ENCODE measurements around the gene DBP. TPM values are rescaled to one million over a fixed set of nuclear protein-coding genes. Genes with fewer than 3 reads are reported as not detected.

Gene DBP
- total and polyA plus RNA-seq, 11 donors: 1.4 to 34.2 (median 11.6) TPM

DNA sequence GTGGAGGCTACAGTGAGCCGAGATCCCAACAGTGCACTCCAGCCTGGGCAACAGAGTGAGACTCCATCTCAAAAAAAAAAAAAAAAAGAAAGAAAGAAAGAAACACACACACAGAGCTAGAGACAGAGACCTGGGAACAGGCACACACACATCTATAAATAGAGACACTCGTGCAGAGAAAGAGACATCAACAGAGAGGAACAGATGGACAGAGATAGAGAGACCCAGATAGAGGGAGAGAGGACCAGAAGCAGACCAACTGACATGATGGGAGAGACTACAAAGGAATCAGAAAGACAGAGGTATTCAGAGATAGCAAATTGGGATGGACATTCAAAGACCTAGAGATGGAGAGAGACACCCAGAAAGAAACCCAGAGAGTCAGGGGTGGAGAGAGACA, 11.0 kb upstream of the DBP start:
- intact Hi-C loops (cut with DNase I): loop anchor here (5.0 to 10.0 kb wide), 10 partner anchors 67 to 327 kb away; partner anchors contain the start of genes HSD17B14 (in 6 of the 10), MAMSTR (in 2 of the 10) and FTL (in 1 of the 10)
- H3K4me1 ChIP-seq: peaks cover 0 to 29% (median 13%) of the 10 kb centered on the region in 12 donors
- H3K4me3 ChIP-seq: no peak overlapping the region
- TF ChIP-seq POLR2A (IDR thresholded peaks at IDR 0.05): no peak
- TF ChIP-seq, protein P1, sequence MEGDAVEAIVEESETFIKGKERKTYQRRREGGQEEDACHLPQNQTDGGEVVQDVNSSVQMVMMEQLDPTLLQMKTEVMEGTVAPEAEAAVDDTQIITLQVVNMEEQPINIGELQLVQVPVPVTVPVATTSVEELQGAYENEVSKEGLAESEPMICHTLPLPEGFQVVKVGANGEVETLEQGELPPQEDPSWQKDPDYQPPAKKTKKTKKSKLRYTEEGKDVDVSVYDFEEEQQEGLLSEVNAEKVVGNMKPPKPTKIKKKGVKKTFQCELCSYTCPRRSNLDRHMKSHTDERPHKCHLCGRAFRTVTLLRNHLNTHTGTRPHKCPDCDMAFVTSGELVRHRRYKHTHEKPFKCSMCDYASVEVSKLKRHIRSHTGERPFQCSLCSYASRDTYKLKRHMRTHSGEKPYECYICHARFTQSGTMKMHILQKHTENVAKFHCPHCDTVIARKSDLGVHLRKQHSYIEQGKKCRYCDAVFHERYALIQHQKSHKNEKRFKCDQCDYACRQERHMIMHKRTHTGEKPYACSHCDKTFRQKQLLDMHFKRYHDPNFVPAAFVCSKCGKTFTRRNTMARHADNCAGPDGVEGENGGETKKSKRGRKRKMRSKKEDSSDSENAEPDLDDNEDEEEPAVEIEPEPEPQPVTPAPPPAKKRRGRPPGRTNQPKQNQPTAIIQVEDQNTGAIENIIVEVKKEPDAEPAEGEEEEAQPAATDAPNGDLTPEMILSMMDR (IDR thresholded peaks at IDR 0.05): no peak
- H3K27ac ChIP-seq: no peak overlapping the region
- H3K36me3 ChIP-seq: no peaks in the 10 kb centered on the region
- WGBS, 4 donors: 54 to 67% (median 59%) methylated on average over 2 of the region's 2 CpGs
- ATAC-seq: no peak
- DNase-seq: no peak
- H3K9me3 ChIP-seq: no peaks in the 10 kb centered on the region
- no peaks in the 10 kb centered on the region for H3K27me3 ChIP-seq

DNA sequence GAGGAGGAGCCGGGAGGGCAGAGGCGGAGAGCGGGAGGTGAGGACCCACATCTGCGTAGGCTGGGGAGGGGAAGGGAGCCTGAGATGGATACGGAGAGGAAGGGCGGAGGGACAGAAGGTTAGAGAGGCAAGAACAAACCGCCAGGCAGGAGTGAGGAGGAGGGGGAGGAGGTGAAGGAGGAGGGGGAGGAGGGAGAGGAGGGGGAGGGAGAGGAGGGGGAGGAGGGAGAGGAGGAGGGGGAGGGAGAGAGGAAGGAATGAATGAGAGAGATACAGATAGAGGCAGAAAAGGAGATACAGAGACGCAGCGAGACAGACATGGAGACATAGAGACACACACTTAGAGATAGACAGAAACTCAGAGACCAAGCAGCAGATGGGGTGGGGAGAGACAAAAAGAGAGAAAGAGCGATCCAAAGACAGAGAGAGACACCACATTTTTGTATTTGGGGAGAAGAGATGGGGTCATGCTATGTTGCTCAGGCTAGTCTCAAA, 9.6 kb upstream of the DBP start:
- ATAC-seq (no peak), DNase-seq (no peak)
- Histone ChIP-seq H3K9me3 (no peaks in the 10 kb centered on the region), H3K36me3 (no peaks in the 10 kb centered on the region), H3K4me3 (peak overlapping the region in 10 of 12 donors; percentile 54 to 69 (median 60)), H3K27ac (peak overlapping the region in 9 of 12 donors; percentile 56 to 89 (median 83)), H3K27me3 (no peaks in the 10 kb centered on the region), H3K4me1 (peaks cover 0 to 29% (median 13%) of the 10 kb centered on the region in 12 donors)
- intact Hi-C loops (cut with DNase I): loop anchor here (1.0 to 10.0 kb wide), 14 partner anchors 29 to 328 kb away; partner anchors contain the start of genes HSD17B14 (in 6 of the 10), MAMSTR (in 2 of the 10) and FTL (in 1 of the 10)
- TF ChIP-seq, protein P1 (IDR thresholded peaks at IDR 0.05): no peak
- TF ChIP-seq POLR2A (IDR thresholded peaks at IDR 0.05): no peak
- WGBS, 4 donors: 10 to 14% (median 12%) methylated on average over 7 to 10 of the region's 10 CpGs

DNA sequence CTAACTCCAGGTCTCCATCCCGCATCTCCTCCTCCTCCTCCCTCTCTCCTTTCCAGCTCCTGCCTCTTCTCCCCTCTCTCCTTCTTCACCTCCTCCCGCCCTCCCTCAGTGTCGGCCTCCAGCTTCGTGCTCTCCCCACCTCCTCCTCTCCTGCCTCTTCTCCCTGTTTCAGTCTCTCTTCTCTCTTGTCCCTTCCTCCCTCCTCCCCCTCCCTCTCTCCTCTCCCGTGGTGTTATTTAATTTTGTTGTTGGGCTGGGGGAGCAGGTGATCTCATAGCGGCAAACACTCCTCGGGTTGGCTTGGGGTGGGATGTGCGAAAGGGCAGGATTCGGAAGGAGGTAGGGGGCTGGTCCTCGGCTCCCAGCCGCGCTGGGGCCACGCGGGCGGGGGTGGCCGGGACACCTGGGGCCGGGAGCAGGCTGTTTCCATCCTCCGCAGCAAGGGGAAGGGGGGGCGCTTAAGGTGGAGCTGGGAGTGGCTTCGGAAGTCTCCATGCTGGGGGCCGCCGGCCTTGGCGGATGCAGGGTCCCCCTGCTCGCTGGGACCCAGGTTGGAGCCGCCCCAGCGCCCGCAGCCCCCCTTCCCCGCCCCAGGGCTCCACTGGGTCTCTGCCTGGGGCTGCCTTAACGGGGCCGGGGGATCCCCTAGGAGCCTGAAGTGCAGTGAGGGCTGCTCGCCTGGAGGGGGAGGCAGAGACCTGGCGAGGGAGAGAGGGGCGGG, 9.0 kb upstream of the DBP start, which contains the start of gene CA11:
TSS of gene CA11 (minus strand) at position 187 of the 721 bp plus-strand sequence. CDS start 555 bp downstream, outside the sequence.
- Histone ChIP-seq H3K9me3 (no peaks in the 10 kb centered on the region), H3K4me3 (peak within 1 kb of the TSS; percentile 2 to 69 (median 58)), H3K27me3 (no peaks in the 10 kb centered on the region), H3K27ac (peak within 1 kb of the TSS; percentile 56 to 91 (median 82)), H3K4me1 (peaks cover 0 to 29% (median 13%) of the 10 kb centered on the region in 12 donors), H3K36me3 (no peaks in the 10 kb centered on the region)
- WGBS, 4 donors: 0 to 3% (median 1%) methylated on average over 14 to 33 of the region's 33 CpGs
- peak; percentile 69 to 92 (median 92) for ATAC-seq
- intact Hi-C loops (cut with DNase I): loop anchor here (1.0 to 10.0 kb wide), 14 partner anchors 29 to 329 kb away; partner anchors contain the start of genes HSD17B14 (in 6 of the 10), MAMSTR (in 2 of the 10) and FTL (in 1 of the 10)
- peak; percentile 89 to 94 (median 91) for DNase-seq
- TF ChIP-seq, protein P1 (IDR thresholded peaks at IDR 0.05): peak; percentile 82 to 98 (median 90)
- no peak for TF ChIP-seq POLR2A (IDR thresholded peaks at IDR 0.05)

DNA sequence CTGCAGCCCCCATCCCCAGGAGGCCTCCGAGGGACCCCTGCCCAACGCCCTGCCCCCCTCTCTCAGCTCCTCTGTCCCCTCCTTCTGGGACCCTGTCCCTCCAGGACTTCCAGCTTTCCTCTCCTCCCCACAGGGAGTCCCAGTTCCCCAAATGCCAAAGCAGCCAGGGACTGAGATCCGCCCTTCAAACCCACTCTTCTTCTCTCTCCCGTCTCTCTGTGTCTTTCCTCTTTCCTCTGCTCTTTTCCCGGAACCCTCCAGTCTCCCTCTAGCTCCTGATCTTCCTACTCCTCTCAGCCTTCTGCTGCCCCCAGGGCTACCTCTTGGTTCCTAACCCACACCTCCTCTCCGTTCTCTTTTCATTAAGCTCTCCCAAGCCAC, 8.4 kb upstream of the DBP start:
- no peak for DNase-seq
- peak overlapping the region; percentile 56 to 91 (median 82) for H3K27ac ChIP-seq
- intact Hi-C loops (cut with DNase I): loop anchor here (5.0 to 10.0 kb wide), 10 partner anchors 69 to 329 kb away; partner anchors contain the start of genes HSD17B14 (in 6 of the 10), MAMSTR (in 2 of the 10) and FTL (in 1 of the 10)
- H3K36me3 ChIP-seq: no peaks in the 10 kb centered on the region
- peak in 3 of 4 donors; percentile 1 to 11 (median 7) for ATAC-seq
- H3K4me3 ChIP-seq: peak overlapping the region; percentile 2 to 69 (median 58)
- H3K9me3 ChIP-seq: no peaks in the 10 kb centered on the region
- TF ChIP-seq POLR2A (IDR thresholded peaks at IDR 0.05): no peak
- TF ChIP-seq, protein P1 (IDR thresholded peaks at IDR 0.05): no peak
- WGBS, 4 donors: 0 to 2% (median 1%) methylated on average over 6 of the region's 6 CpGs
- no peaks in the 10 kb centered on the region for H3K27me3 ChIP-seq
- peaks cover 0 to 29% (median 13%) of the 10 kb centered on the region in 12 donors for H3K4me1 ChIP-seq
